Nephron (organoid): Measurements from ENCODE around the gene CYP4F22.
"Not testable (repeated sequence)": the region's sequence is repeated elsewhere in the genome, so short reads cannot be mapped to it uniquely, and the experiment has no call there.

Experiments
- H3K27ac Mint-ChIP-seq, 3 experiments: 2 replicates each; pipeline ENCODE4 v1.8.0; 2020; ENCODE audit warnings: mixed read lengths in 3 of 3, mild to moderate bottlenecking in 2 of 3, moderate library complexity in 1 of 3
- H3K27me3 Mint-ChIP-seq: 2 replicates; pipeline ENCODE4 v1.8.0; 2021; ENCODE audit warnings: low read depth, mild to moderate bottlenecking, moderate library complexity, mixed read lengths
- H3K36me3 Mint-ChIP-seq: 2 replicates; pipeline ENCODE4 v1.8.0; 2020; ENCODE audit warnings: low read depth, mixed read lengths
- H3K4me1 Mint-ChIP-seq: 2 replicates; pipeline ENCODE4 v1.8.0; 2020; ENCODE audit warnings: mixed read lengths
- H3K4me3 Mint-ChIP-seq, 3 experiments: 2 replicates each; pipeline ENCODE4 v1.8.0; 2020; ENCODE audit warnings: mild to moderate bottlenecking in 3 of 3, mixed read lengths in 3 of 3, moderate library complexity in 2 of 3
- H3K9me3 Mint-ChIP-seq: 2 replicates; pipeline ENCODE4 v1.8.0; 2020; ENCODE audit warnings: mixed read lengths
- CTCF ChIP-seq, 3 experiments: fragments of 200-600 bp; sonication (generic); IDR thresholded peaks; one replicate each; pipeline ENCODE4 v1.5.0; 2021; ENCODE audit warnings: antibody characterized with exemption in 3 of 3; ENCODE audit not compliant: unreplicated experiment in 3 of 3

CYP4F22 gene

GRCh38 chr19:15502264-15502663, 6.1 kb upstream of the CYP4F22 start:
- no peak for TF ChIP-seq CTCF (IDR thresholded peaks at IDR 0.05; ENCODE audit: unreplicated experiment in 3 of 3)
- Mint-ChIP-seq H3K36me3 (no peaks in the 10 kb centered on the region), H3K27me3 (peaks cover 15% of the 10 kb centered on the region), H3K27ac (no peak overlapping the region), H3K4me1 (no peaks in the 10 kb centered on the region), H3K4me3 (no peak overlapping the region), H3K9me3 (peaks cover 4% of the 10 kb centered on the region)

- Mint-ChIP-seq H3K9me3 (peaks cover 9% of the 10 kb centered on the region), H3K27me3 (peaks cover 23% of the 10 kb centered on the region), H3K27ac (no peak overlapping the region), H3K36me3 (no peaks in the 10 kb centered on the region), H3K4me3 (no peak overlapping the region), H3K4me1 (no peaks in the 10 kb centered on the region)
- no peak for TF ChIP-seq CTCF (IDR thresholded peaks at IDR 0.05; ENCODE audit: unreplicated experiment in 3 of 3)
These were observed 2.2 kb upstream of the CYP4F22 start for GRCh38 chr19:15506074-15506571.

- Mint-ChIP-seq H3K4me3 (no peak overlapping the region), H3K9me3 (peaks cover 9% of the 10 kb centered on the region), H3K4me1 (no peaks in the 10 kb centered on the region), H3K27ac (no peak overlapping the region), H3K36me3 (no peaks in the 10 kb centered on the region), H3K27me3 (peaks cover 22% of the 10 kb centered on the region)
- TF ChIP-seq CTCF (IDR thresholded peaks at IDR 0.05; ENCODE audit: unreplicated experiment in 3 of 3), result no peak
These were observed 974 bp upstream of the CYP4F22 start for GRCh38 chr19:15507068-15508034.

GRCh38 chr19:15511671-15512424, 3.5 kb downstream of the CYP4F22 start:
- H3K4me1 Mint-ChIP-seq, result no peaks in the 10 kb centered on the region
- no peak for TF ChIP-seq CTCF (IDR thresholded peaks at IDR 0.05; ENCODE audit: unreplicated experiment in 3 of 3)
- H3K4me3 Mint-ChIP-seq, result no peak overlapping the region
- peaks cover 16% of the 10 kb centered on the region for H3K9me3 Mint-ChIP-seq
- H3K27ac Mint-ChIP-seq, result no peak overlapping the region
- no peaks in the 10 kb centered on the region for H3K36me3 Mint-ChIP-seq
- H3K27me3 Mint-ChIP-seq, result peaks cover 24% of the 10 kb centered on the region

GRCh38 chr19:15515227-15515625, 6.9 kb downstream of the CYP4F22 start:
- not testable (repeated sequence) for H3K4me1 Mint-ChIP-seq, H3K4me3 Mint-ChIP-seq, H3K27ac Mint-ChIP-seq, H3K36me3 Mint-ChIP-seq
- Mint-ChIP-seq H3K27me3 (peaks cover 15% of the 10 kb centered on the region), H3K9me3 (peaks cover 17% of the 10 kb centered on the region)

GRCh38 chr19:15516363-15516762, 8.0 kb downstream of the CYP4F22 start:
- no peak for TF ChIP-seq CTCF (IDR thresholded peaks at IDR 0.05; ENCODE audit: unreplicated experiment in 3 of 3)
- Mint-ChIP-seq H3K36me3 (peaks cover 4% of the 10 kb centered on the region), H3K27me3 (peaks cover 12% of the 10 kb centered on the region), H3K9me3 (peaks cover 17% of the 10 kb centered on the region), H3K27ac (no peak overlapping the region), H3K4me3 (no peak overlapping the region), H3K4me1 (no peaks in the 10 kb centered on the region)
